ENCODE data around the gene GRK1.
"Not testable (repeated sequence)": the region's sequence is repeated elsewhere in the genome, so short reads cannot be mapped to it uniquely, and the experiment has no call there.

GRK1 gene

DNA sequence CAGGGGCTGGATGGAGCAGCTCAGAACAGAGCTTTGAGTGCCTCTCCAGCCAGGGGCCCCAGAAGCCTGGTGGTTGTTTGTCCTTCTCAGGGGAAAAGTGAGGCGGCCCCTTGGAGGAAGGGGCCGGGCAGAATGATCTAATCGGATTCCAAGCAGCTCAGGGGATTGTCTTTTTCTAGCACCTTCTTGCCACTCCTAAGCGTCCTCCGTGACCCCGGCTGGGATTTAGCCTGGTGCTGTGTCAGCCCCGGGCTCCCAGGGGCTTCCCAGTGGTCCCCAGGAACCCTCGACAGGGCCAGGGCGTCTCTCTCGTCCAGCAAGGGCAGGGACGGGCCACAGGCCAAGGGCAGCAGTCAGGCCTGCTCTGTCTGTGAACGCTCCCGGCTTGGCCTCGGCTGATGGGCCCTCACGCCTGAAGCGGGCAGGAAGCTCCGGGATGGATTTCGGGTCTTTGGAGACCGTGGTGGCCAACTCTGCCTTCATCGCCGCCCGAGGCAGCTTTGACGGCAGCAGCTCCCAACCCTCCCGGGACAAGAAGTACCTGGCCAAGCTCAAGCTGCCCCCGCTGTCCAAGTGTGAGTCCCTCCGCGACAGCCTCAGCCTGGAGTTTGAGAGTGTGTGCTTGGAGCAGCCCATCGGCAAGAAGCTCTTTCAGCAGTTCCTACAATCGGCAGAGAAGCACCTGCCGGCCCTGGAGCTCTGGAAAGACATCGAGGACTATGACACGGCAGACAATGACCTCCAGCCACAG lies at the start of gene GRK1:
TSS of gene GRK1 (plus strand) at position 269 of the 751 bp plus-strand sequence. CDS start at position 437, 168 bp downstream.
- Histone ChIP-seq H3K4me3 (no peak within 1 kb of the TSS), H3K27ac (no peak within 1 kb of the TSS), H3K27me3 (no peaks in the 10 kb centered on the region)

DNA sequence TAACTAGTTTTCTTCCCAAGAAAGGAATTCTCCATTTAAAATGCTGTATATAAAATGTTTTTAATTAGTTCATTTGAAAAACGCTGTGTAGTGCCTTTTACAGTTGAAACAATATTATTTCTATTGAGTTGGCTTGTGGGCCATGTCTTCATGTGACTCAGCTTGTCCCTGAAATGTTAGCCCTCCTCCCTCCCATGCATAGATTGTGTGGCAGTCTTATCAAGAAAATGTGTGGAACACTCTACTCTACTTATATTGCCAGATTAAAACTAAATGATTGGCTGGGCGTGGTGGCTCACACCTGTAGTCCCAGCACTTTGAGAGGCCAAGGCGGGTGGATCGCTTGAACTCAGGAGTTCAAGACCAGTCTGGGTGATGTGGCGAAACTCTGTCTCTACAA lies 49.1 kb upstream of the GRK1 start:
- H3K4me3 ChIP-seq: no peak overlapping the region
- peaks cover 51 to 98% (median 79%) of the 10 kb centered on the region in 11 experiments for H3K36me3 ChIP-seq
- H3K4me2 ChIP-seq: no peak overlapping the region
- H3K9ac ChIP-seq: no peak overlapping the region
- peaks cover 6 to 37% (median 30%) of the 10 kb centered on the region in 10 experiments; a peak in 18 of 20 replicates for H3K4me1 ChIP-seq
- no peak overlapping the region for H3K27ac ChIP-seq
- H3K9me3 ChIP-seq (replicated peaks in 1 of 11): no peaks in the 10 kb centered on the region
- H4K20me1 ChIP-seq: peaks cover 59 to 100% (median 99%) of the 10 kb centered on the region in 11 experiments
- TF ChIP-seq Cebpa-rat (IDR thresholded peaks at IDR 0.05): no peak
- no peaks in the 10 kb centered on the region for H3K27me3 ChIP-seq

More for the DNA sequence above, at the start of gene GRK1:
- peaks cover 0 to 33% (median 0%) of the 10 kb centered on the region in 11 experiments; a peak in 7 of 22 replicates for H4K20me1 ChIP-seq
- H3K9ac ChIP-seq: no peak within 1 kb of the TSS
- 0 out of 22 replicates have a peak within 1 kb of the TSS, but pooled peaks of 1 of the 11 experiments have one; percentile 4 for H3K4me2 ChIP-seq
- no peak for TF ChIP-seq Cebpa-rat (IDR thresholded peaks at IDR 0.05)
- H3K36me3 ChIP-seq: no peaks in the 10 kb centered on the region
- H3K9me3 ChIP-seq (replicated peaks in 1 of 11): peaks cover 0 to 5% (median under 1%) of the 10 kb centered on the region in 11 experiments; a peak in 7 of 22 replicates
- H3K4me1 ChIP-seq: peaks cover 0 to 21% (median 3%) of the 10 kb centered on the region in 10 experiments; a peak in 8 of 20 replicates

DNA sequence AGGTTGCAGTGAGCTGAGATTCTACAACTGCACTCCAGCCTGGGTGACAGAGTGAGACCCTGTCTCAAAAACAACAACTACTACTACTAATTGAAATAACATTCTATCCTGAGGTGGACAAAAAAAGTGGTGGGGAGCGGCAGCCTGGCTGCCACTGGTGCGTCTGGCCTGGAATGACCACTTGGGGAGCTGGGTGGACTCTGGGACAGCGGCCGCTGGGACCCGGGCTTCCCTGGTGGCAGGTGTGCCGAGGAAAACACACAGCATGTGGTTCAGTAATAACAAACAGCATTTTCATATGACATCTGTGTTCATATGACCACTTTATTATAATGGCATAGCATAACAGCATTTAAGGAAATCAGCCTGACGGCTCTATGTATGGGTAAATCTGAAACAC lies 48.6 kb upstream of the GRK1 start:
- peaks cover 58 to 100% (median 99%) of the 10 kb centered on the region in 11 experiments for H4K20me1 ChIP-seq
- no peaks in the 10 kb centered on the region for H3K27me3 ChIP-seq
- no peak overlapping the region for H3K4me3 ChIP-seq
- H3K36me3 ChIP-seq: peaks cover 56 to 98% (median 79%) of the 10 kb centered on the region in 11 experiments
- no peak overlapping the region for H3K27ac ChIP-seq
- no peak overlapping the region for H3K9ac ChIP-seq
- H3K4me1 ChIP-seq: peaks cover 6 to 37% (median 30%) of the 10 kb centered on the region in 10 experiments; a peak in 18 of 20 replicates
- no peak for TF ChIP-seq Cebpa-rat (IDR thresholded peaks at IDR 0.05)
- no peaks in the 10 kb centered on the region for H3K9me3 ChIP-seq (replicated peaks in 1 of 11)
- no peak overlapping the region for H3K4me2 ChIP-seq

GRCh38 chr13:113620036-113620796 lies 46.8 kb upstream of the GRK1 start:
- Histone ChIP-seq H3K9me3 (replicated peaks in 1 of 11) (peaks cover 0 to 8% (median 0%) of the 10 kb centered on the region in 11 experiments; a peak in 5 of 22 replicates), H3K36me3 (peaks cover 59 to 98% (median 79%) of the 10 kb centered on the region in 11 experiments), H3K9ac (peak overlapping the region in 4 of 11 experiments; percentile 3 to 39 (median 22); a peak in 2 of 22 replicates), H3K27ac (0 out of 22 replicates have a peak overlapping the region, but pooled peaks of 1 of the 11 experiments have one; percentile 22), H3K4me3 (no peak overlapping the region), H3K4me2 (no peak overlapping the region), H4K20me1 (peaks cover 40 to 100% (median 99%) of the 10 kb centered on the region in 11 experiments), H3K4me1 (peaks cover 6 to 24% (median 24%) of the 10 kb centered on the region in 10 experiments; a peak in 18 of 20 replicates), H3K27me3 (no peaks in the 10 kb centered on the region)
- no peak for TF ChIP-seq Cebpa-rat (IDR thresholded peaks at IDR 0.05)

- no peak overlapping the region for H3K4me2 ChIP-seq
- no peak overlapping the region for H3K9ac ChIP-seq
- H4K20me1 ChIP-seq: peaks cover 36 to 100% (median 99%) of the 10 kb centered on the region in 11 experiments
- peaks cover 9 to 16% (median 15%) of the 10 kb centered on the region in 10 experiments; a peak in 18 of 20 replicates for H3K4me1 ChIP-seq
- no peak overlapping the region for H3K4me3 ChIP-seq
- H3K36me3 ChIP-seq: peaks cover 52 to 98% (median 79%) of the 10 kb centered on the region in 11 experiments
- TF ChIP-seq Cebpa-rat (IDR thresholded peaks at IDR 0.05): no peak
- no peak overlapping the region for H3K27ac ChIP-seq
- no peaks in the 10 kb centered on the region for H3K27me3 ChIP-seq
- peaks cover 0 to 8% (median 0%) of the 10 kb centered on the region in 11 experiments; a peak in 5 of 22 replicates for H3K9me3 ChIP-seq (replicated peaks in 1 of 11)
These were observed 46.0 kb upstream of the GRK1 start for GRCh38 chr13:113621046-113621445.

- H3K4me1 ChIP-seq: peaks cover 10 to 11% (median 11%) of the 10 kb centered on the region in 10 experiments; a peak in 18 of 20 replicates
- H3K27me3 ChIP-seq; H3K4me3 ChIP-seq; H3K9ac ChIP-seq; H3K9me3 ChIP-seq (replicated peaks in 1 of 11); H3K27ac ChIP-seq; H3K4me2 ChIP-seq: not testable (repeated sequence)
- peaks cover 52 to 97% (median 81%) of the 10 kb centered on the region in 11 experiments for H3K36me3 ChIP-seq
- peaks cover 33 to 100% (median 99%) of the 10 kb centered on the region in 11 experiments for H4K20me1 ChIP-seq
These were observed 45.5 kb upstream of the GRK1 start for GRCh38 chr13:113621498-113621897.

- not testable (repeated sequence) for H3K9me3 ChIP-seq (replicated peaks in 1 of 11); H3K4me3 ChIP-seq; H3K27ac ChIP-seq; H3K4me2 ChIP-seq; H3K27me3 ChIP-seq; H3K9ac ChIP-seq; H3K4me1 ChIP-seq
- Histone ChIP-seq H4K20me1 (peaks cover 27 to 100% (median 99%) of the 10 kb centered on the region in 11 experiments; a peak in 21 of 22 replicates), H3K36me3 (peaks cover 52 to 97% (median 83%) of the 10 kb centered on the region in 11 experiments)
These were observed 45.0 kb upstream of the GRK1 start for GRCh38 chr13:113621986-113622550.

GRCh38 chr13:113622791-113623490 lies 44.1 kb upstream of the GRK1 start:
- peaks cover 54 to 97% (median 85%) of the 10 kb centered on the region in 11 experiments for H3K36me3 ChIP-seq
- H3K4me3 ChIP-seq: no peak overlapping the region
- no peaks in the 10 kb centered on the region for H3K27me3 ChIP-seq
- H4K20me1 ChIP-seq: peaks cover 23 to 100% (median 99%) of the 10 kb centered on the region in 11 experiments; a peak in 21 of 22 replicates
- no peak overlapping the region for H3K9ac ChIP-seq
- H3K4me2 ChIP-seq: no peak overlapping the region
- H3K27ac ChIP-seq: no peak overlapping the region
- H3K9me3 ChIP-seq (replicated peaks in 1 of 11): peaks cover 0 to 8% (median 0%) of the 10 kb centered on the region in 11 experiments; a peak in 5 of 22 replicates
- peaks cover 0 to 4% (median 0%) of the 10 kb centered on the region in 10 experiments; a peak in 1 of 20 replicates for H3K4me1 ChIP-seq
- TF ChIP-seq Cebpa-rat (IDR thresholded peaks at IDR 0.05): no peak
